ENCODE results near the gene GNAL. TPM values are rescaled to one million over a fixed set of nuclear protein-coding genes. Genes with fewer than 3 reads are reported as not detected.

GNAL gene
- total RNA-seq, 1 experiment from 2014 or later: 24.0 TPM

- Histone ChIP-seq H3K27me3 (ENCODE audit: insufficient read depth, low read length) (no peaks in the 10 kb centered on the region), H3K4me2 (ENCODE audit: insufficient read depth, insufficient read length, low read length) (no peak overlapping the region), H4K91ac (ENCODE audit: insufficient read length, low read depth, low read length) (no peak overlapping the region), H2AK5ac (ENCODE audit: insufficient read length, low read length) (no peak overlapping the region), H3K79me2 (ENCODE audit: insufficient read depth, low read length) (no peaks in the 10 kb centered on the region; the same call in 1 of the 2 replicates), H3K4ac (ENCODE audit: low read depth, low read length) (no peak overlapping the region), H3K9ac (ENCODE audit: extremely low read depth, insufficient read length, low read length) (no peak overlapping the region), H2BK15ac (ENCODE audit: low read depth, low read length) (no peak overlapping the region), H3K23me2 (ENCODE audit: insufficient read length, low read depth, low read length, poor library complexity, severe bottlenecking) (no peaks in the 10 kb centered on the region), H3K9me3 (ENCODE audit: control insufficient read depth, low read depth, low read length) (no peaks in the 10 kb centered on the region), H3K14ac (ENCODE audit: insufficient read depth, low read length) (no peak overlapping the region), H2BK5ac (ENCODE audit: insufficient read length, low read length) (no peak overlapping the region), H4K8ac (replicated peaks; ENCODE audit: insufficient read length, low read depth, low read length) (no peak overlapping the region), H3K27ac (ENCODE audit: insufficient read length, low read depth, low read length) (no peak overlapping the region), H2AFZ (ENCODE audit: low read length) (no peak overlapping the region), H3K4me1 (ENCODE audit: insufficient read depth, low read length) (no peaks in the 10 kb centered on the region; the same call in 1 of the 2 replicates), H2BK20ac (ENCODE audit: low read depth, low read length, poor library complexity, severe bottlenecking) (no peak overlapping the region), H3K79me1 (ENCODE audit: insufficient read depth, low read depth, low read length, poor library complexity, severe bottlenecking) (no peaks in the 10 kb centered on the region), H4K20me1 (ENCODE audit: control insufficient read depth, insufficient read depth, insufficient read length) (no peaks in the 10 kb centered on the region), H3K23ac (ENCODE audit: insufficient read length, low read depth, low read length) (no peak overlapping the region), H3T11ph (ENCODE audit: low read length) (no peak overlapping the region), H3K18ac (ENCODE audit: insufficient read length, low read depth, low read length) (no peak overlapping the region), H2BK12ac (ENCODE audit: insufficient read length, low read depth, low read length) (no peak overlapping the region), H3K56ac (ENCODE audit: insufficient read length, low read depth, low read length) (no peak overlapping the region), H2BK120ac (ENCODE audit: low read depth, low read length, poor library complexity, severe bottlenecking) (no peak overlapping the region), H4K5ac (ENCODE audit: insufficient read length, low read depth, low read length) (no peak overlapping the region)
- Mint-ChIP-seq H3K9me3 (peaks cover 5 to 10% of the 10 kb centered on the region in 2 experiments; a peak in 3 of 5 replicates), H3K4me3 (no peak overlapping the region), H3K4me1 (peaks cover 16 to 18% of the 10 kb centered on the region in 2 experiments), H3K36me3 (ENCODE audit: insufficient read depth in 1 of 3, low read depth in 3 of 3) (peaks cover 3 to 8% (median 5%) of the 10 kb centered on the region in 3 experiments; a peak in 6 of 7 replicates), H3K27me3 (ENCODE audit: low read depth) (peaks cover 7% of the 10 kb centered on the region), H3K27ac (no peak overlapping the region)
- WGBS (ENCODE audit: extremely low coverage, insufficient read length, low lambda C conversion rate): no CpG with 5 or more reads among the region's 2 CpGs
- no peak for TF ChIP-seq CTCF (conservative IDR thresholded peaks at IDR 0.05)
- DNase-seq: no peak
These were observed 30.0 kb downstream of the GNAL start for GRCh38 chr18:11719050-11719449.
